Aorta (tissue), 5 donors: ENCODE measurements around the gene DPF3. TPM values are rescaled to one million over a fixed set of nuclear protein-coding genes. Genes with fewer than 3 reads are reported as not detected.

Experiments used
- ATAC-seq: fragments of 200-7000 bp; cut with Tn5 transposase; one replicate; pipeline ENCODE4 v1.9.1; 2022; ENCODE audit warnings: moderate library complexity; ENCODE audit not compliant: low FRiP score
- DNase-seq, 2 donors: peaks; one replicate each; pipeline ENCODE4 v3.0.0-alpha.2; 2020
- H3K27ac ChIP-seq, 2 donors: one replicate each; pipeline ENCODE4 v1.5.1; 2013; ENCODE audit warnings: low read length in 2 of 2, mild to moderate bottlenecking in 2 of 2, moderate library complexity in 2 of 2, control low read depth in 1 of 2, inconsistent platforms in 1 of 2, low read depth in 1 of 2
- H3K27me3 ChIP-seq, 2 donors: one replicate each; pipeline ENCODE4 v1.6.1; 2013; ENCODE audit warnings: control low read depth in 1 of 2, low read length in 1 of 2, mild to moderate bottlenecking in 1 of 2, moderate library complexity in 1 of 2; ENCODE audit not compliant: insufficient read depth in 2 of 2, control insufficient read depth in 1 of 2
- H3K36me3 ChIP-seq, 2 donors: one replicate each; pipeline ENCODE4 v1.6.1; 2013; ENCODE audit warnings: control low read depth in 1 of 2, low read length in 1 of 2, mild to moderate bottlenecking in 1 of 2; ENCODE audit not compliant: insufficient read depth in 2 of 2, control insufficient read depth in 1 of 2
- H3K4me1 ChIP-seq, 2 donors: one replicate each; pipeline ENCODE4 v1.6.1; 2013; ENCODE audit warnings: low read length in 2 of 2, control low read depth in 1 of 2, mild to moderate bottlenecking in 1 of 2, moderate library complexity in 1 of 2; ENCODE audit not compliant: insufficient read depth in 2 of 2, control insufficient read depth in 1 of 2
- H3K4me3 ChIP-seq, 2 donors: one replicate each; pipeline ENCODE4 v1.5.1; 2013; ENCODE audit warnings: low read length in 2 of 2, control low read depth in 1 of 2, mild to moderate bottlenecking in 1 of 2
- H3K9me3 ChIP-seq: one replicate; pipeline ENCODE4 v1.6.1; 2013; ENCODE audit warnings: mild to moderate bottlenecking, low read length; ENCODE audit not compliant: control insufficient read depth
- WGBS, 2 donors: extraction: QIAGEN DNeasy Blood & Tissue Kit; methylation state at CpG; one replicate each; pipeline ENCODE4 v1.1.7; 2013; 5-methylcytosine and 5-hydroxymethylcytosine counted together
- intact Hi-C, 2 donors: fragments of 100-400 bp; cut with DNase I; formaldehyde crosslinking; loops; one replicate each; pipeline versions ENCODE4 v1.14.2 to v1.15.0; 2022
- polyA plus RNA-seq, 2 donors: library from polyadenylated mRNA; stranded (reverse); fragments of 200-250 nt; gene quantifications; one replicate each; pipeline ENCODE4 v1.2.3, GENCODE V29; 2013
- total RNA-seq, 2 donors: library from RNA; stranded (reverse); fragmentation: NEBNext Ultra II Directional; extraction: Animal tissue kit (Norgen Biotek cat#: 25700); gene quantifications; one replicate each; pipeline ENCODE4 v1.2.1, GENCODE V29; 2021
- donor health status: healthy with polysubstance abuse.
- donor health status: Bipolar disorder and iron deficiency.
- donor health status: DM: no; HTN: no; CAD: no.
- donor health status: DM: no; HTN: no; CAD: no.
- donor health status: DM: yes; HTN: yes; CAD: no.

The DPF3 gene
- total and polyA plus RNA-seq, 4 donors, result 0.15 to 2.2 (median 0.70) TPM

- no peaks in the 10 kb centered on the region for H3K27me3 ChIP-seq
- no peak overlapping the region for H3K27ac ChIP-seq
- H3K4me1 ChIP-seq, result no peaks in the 10 kb centered on the region
- H3K36me3 ChIP-seq, result no peaks in the 10 kb centered on the region
- H3K9me3 ChIP-seq, result no peaks in the 10 kb centered on the region
- H3K4me3 ChIP-seq, result no peak overlapping the region
- ATAC-seq, result no peak
- intact Hi-C loops, result no loop called here
- no peak for DNase-seq
- 93 to 94% methylated on average over 14 of the region's 14 CpGs for WGBS, 2 donors
Measured at GRCh38 chr14:72690324-72690723, 203.6 kb downstream of the DPF3 start.

DNA sequence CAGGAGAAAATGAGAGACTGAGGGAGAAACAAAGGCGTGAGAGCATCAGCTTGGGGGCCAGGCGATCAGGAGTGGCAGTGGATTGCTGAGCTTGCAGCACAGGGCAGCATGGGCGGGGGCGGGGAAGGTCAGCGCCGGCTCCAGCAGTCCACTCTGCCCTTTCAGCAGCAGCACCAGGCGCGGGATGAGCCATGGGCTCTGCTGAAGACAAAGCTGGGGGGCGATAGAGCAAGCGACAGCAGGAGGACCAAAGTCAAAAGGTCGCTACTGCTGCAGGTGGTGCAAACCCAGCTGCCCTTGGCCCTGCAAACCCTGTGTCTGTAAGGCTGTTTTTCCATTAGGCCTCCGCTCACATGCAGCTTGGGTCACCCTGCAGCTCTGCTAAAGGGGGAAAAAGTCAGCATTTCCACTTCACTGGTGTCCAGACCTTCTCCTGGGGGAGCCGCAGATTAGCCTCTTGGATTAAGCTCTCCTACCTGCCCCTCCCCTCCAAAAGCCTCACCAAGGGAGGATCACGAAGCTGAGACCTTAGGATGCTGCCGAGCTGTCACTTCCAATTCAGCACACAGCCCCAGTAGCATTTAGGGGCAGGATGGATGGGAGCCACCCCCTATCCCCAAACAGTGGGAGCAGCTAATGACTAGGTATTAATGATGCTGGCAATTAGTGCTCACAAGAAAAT lies 204.8 kb downstream of the DPF3 start:
- WGBS, 2 donors, result 89 to 90% methylated on average over 15 of the region's 15 CpGs
- no peak for ATAC-seq
- intact Hi-C loops, result no loop called here
- H3K27ac ChIP-seq, result no peak overlapping the region
- H3K27me3 ChIP-seq, result no peaks in the 10 kb centered on the region
- H3K36me3 ChIP-seq, result no peaks in the 10 kb centered on the region
- no peaks in the 10 kb centered on the region for H3K4me1 ChIP-seq
- H3K9me3 ChIP-seq, result no peaks in the 10 kb centered on the region
- DNase-seq, result no peak
- H3K4me3 ChIP-seq, result no peak overlapping the region

DNA sequence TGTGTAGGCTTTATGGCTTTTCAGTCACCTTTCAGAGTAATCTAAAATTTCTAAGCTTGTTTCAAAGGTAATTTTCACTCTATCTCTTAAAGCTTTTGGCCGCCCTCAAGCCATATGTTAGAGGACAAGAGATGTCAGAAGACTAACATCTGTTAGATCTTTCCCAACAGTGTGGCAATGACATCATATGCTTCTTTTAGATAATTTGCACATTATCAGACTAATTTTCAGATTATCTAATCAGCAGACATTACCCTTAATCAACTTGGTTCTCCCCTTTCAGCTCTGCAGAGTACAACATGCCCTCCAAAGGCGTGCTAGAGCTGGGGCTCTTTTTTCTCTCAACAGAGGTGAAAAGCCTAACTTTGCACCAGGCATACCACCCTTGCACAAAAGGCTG lies 207.1 kb downstream of the DPF3 start:
- Histone ChIP-seq H3K27me3 (no peaks in the 10 kb centered on the region), H3K9me3 (no peaks in the 10 kb centered on the region), H3K36me3 (no peaks in the 10 kb centered on the region), H3K27ac (no peak overlapping the region), H3K4me3 (no peak overlapping the region), H3K4me1 (no peaks in the 10 kb centered on the region)
- intact Hi-C loops, result no loop called here
- DNase-seq, result no peak
- ATAC-seq, result no peak
- WGBS, 2 donors, result 94 to 95% methylated on average over 2 of the region's 2 CpGs

DNA sequence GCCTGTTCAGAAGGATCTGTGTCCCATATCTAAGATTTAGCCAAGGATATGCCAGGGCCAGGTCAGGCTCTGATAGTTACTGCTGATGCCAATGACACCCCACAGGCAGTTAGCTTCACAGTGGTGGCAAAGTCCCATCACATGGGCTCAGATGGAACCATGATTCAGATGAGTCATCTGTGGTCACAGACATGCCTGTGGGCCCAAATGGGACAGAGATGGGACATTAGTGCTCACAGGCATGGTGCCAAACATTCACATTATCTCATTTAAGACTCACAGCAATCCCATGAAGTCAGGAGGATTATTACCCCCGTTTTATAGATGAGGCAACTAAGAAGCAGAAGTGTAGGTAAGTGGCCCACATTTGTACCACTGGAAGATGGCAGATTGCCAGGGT lies 207.8 kb downstream of the DPF3 start:
- no peak overlapping the region for H3K4me3 ChIP-seq
- no peak overlapping the region for H3K27ac ChIP-seq
- H3K9me3 ChIP-seq, result no peaks in the 10 kb centered on the region
- H3K27me3 ChIP-seq, result no peaks in the 10 kb centered on the region
- no peaks in the 10 kb centered on the region for H3K4me1 ChIP-seq
- intact Hi-C loops, result no loop called here
- 88 to 92% methylated on average over 1 of the region's 1 CpG for WGBS, 2 donors
- ATAC-seq, result no peak
- no peaks in the 10 kb centered on the region for H3K36me3 ChIP-seq
- DNase-seq, result no peak

DNA sequence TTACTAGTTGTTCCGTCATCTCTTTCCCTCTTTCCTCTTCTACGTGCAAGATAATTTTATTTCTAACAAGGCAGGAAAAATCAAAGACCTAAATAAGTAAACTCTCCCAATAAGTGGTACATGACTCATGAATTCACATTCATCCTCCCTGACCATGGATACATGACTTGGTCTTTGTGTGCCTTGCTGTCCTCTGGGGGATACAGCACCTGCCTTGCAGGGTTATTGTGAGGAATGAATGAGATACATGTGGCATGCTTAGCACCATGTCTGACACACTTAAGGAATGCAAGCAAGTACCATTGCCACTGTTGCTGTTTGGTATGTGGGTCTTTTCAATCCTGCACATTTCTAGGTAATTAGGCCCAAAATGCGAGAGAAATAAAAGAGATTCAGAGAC lies 208.4 kb downstream of the DPF3 start:
- no peaks in the 10 kb centered on the region for H3K36me3 ChIP-seq
- ATAC-seq (no peak), DNase-seq (no peak)
- no peak overlapping the region for H3K27ac ChIP-seq
- H3K9me3 ChIP-seq, result no peaks in the 10 kb centered on the region
- 93 to 98% methylated on average over 3 of the region's 3 CpGs for WGBS, 2 donors
- intact Hi-C loops, result no loop called here
- no peaks in the 10 kb centered on the region for H3K27me3 ChIP-seq
- no peaks in the 10 kb centered on the region for H3K4me1 ChIP-seq
- H3K4me3 ChIP-seq, result no peak overlapping the region

DNA sequence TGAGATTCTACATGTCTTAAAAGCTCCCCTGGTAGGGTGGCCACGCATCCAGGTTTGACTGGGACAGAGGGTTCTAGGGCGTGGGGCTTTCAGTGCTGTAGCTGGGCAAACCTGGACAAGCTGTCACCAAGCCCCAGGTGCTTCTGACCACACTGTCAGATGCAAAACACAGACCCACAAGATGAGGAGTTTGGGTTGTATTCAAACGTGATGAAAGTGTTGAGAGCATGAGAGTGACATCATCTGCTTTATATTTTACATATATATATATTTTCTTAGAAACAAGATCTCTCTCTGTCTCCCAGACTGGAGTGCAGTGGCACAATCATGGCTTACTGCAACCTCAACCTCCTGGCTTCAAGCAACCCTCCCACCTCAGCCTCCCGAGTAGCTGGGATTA lies 210.1 kb downstream of the DPF3 start:
- H3K4me1 ChIP-seq, result no peaks in the 10 kb centered on the region
- 81% methylated on average over 4 of the region's 4 CpGs for WGBS, 2 donors
- ATAC-seq (no peak), DNase-seq (no peak)
- intact Hi-C loops, result no loop called here
- no peaks in the 10 kb centered on the region for H3K9me3 ChIP-seq
- H3K4me3 ChIP-seq, result no peak overlapping the region
- no peaks in the 10 kb centered on the region for H3K27me3 ChIP-seq
- H3K36me3 ChIP-seq, result no peaks in the 10 kb centered on the region
- no peak overlapping the region for H3K27ac ChIP-seq

GRCh38 chr14:72682188-72682587 lies 211.7 kb downstream of the DPF3 start:
- no peaks in the 10 kb centered on the region for H3K36me3 ChIP-seq
- H3K27me3 ChIP-seq, result no peaks in the 10 kb centered on the region
- intact Hi-C loops, result no loop called here
- no peak overlapping the region for H3K4me3 ChIP-seq
- no peak for ATAC-seq
- DNase-seq, result no peak
- 66 to 81% methylated on average over 5 of the region's 5 CpGs for WGBS, 2 donors
- no peak overlapping the region for H3K27ac ChIP-seq
- no peaks in the 10 kb centered on the region for H3K9me3 ChIP-seq
- no peaks in the 10 kb centered on the region for H3K4me1 ChIP-seq

DNA sequence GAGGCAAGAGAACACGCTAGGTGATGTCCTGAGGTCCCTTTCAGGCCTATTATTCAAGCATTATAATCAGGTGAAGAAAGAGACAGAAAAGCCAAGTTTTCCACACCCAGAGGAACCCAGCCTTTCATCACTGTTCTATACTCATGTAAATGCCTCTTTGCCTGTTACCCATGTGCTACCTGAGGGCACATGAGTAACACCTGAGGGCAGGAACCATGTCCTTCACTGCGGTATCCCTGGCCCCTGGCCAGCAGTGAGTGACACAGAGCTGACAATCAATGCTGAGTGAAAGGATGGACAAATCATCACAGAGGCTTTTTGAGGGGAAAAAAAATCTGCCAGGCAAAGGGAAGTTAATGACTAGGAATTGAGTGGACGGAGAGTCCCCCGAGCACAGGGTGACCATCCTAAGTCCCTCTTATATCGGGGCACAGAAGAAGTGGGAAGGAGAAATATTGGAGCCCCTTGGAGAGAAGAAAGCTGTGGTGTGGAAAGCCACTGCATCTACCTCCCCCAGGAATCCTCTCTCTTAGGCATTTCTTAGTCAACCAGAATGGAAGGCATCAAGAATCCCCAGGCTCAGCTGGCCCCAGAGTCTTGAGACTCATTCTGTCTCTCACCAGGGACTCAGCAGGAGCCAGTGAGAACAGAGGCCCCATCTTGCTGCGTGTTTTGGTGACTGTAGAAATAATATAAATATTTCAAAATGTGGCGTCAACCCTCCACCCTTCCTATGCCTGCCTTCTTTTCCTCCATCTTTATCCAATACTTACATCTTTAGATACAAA lies 212.9 kb downstream of the DPF3 start:
- no peak for ATAC-seq
- no peak for DNase-seq
- H3K9me3 ChIP-seq, result no peaks in the 10 kb centered on the region
- intact Hi-C loops, result no loop called here
- H3K4me3 ChIP-seq, result no peak overlapping the region
- WGBS, 2 donors, result 95% methylated on average over 7 of the region's 7 CpGs
- no peaks in the 10 kb centered on the region for H3K27me3 ChIP-seq
- H3K27ac ChIP-seq, result no peak overlapping the region
- H3K36me3 ChIP-seq, result no peaks in the 10 kb centered on the region
- H3K4me1 ChIP-seq, result no peaks in the 10 kb centered on the region

GRCh38 chr14:72679536-72680151 lies 214.3 kb downstream of the DPF3 start:
- H3K4me1 ChIP-seq, result no peaks in the 10 kb centered on the region
- intact Hi-C loops, result no loop called here
- DNase-seq (no peak), ATAC-seq (no peak)
- no peaks in the 10 kb centered on the region for H3K9me3 ChIP-seq
- H3K36me3 ChIP-seq, result no peaks in the 10 kb centered on the region
- 47 to 60% methylated on average over 23 to 27 of the region's 27 CpGs for WGBS, 2 donors
- H3K27me3 ChIP-seq, result no peaks in the 10 kb centered on the region
- no peak overlapping the region for H3K4me3 ChIP-seq
- no peak overlapping the region for H3K27ac ChIP-seq
